Activated CD8-positive, alpha-beta T cell treated with anti-CD3 and anti-CD28 coated beads for 36 hours (primary cell): Measurements from ENCODE around the gene CPSF4L. TPM values are rescaled to one million over a fixed set of nuclear protein-coding genes. Genes with fewer than 3 reads are reported as not detected.

Experiments
- ATAC-seq: fragments of 200-7000 bp; cut with Tn5 transposase; one replicate; pipeline ENCODE4 v1.10.0; 2021; ENCODE audit warnings: mild to moderate bottlenecking, moderate library complexity
- CTCF ChIA-PET: fragments of 350-600 bp; sonication (Branson Sonifier 250); formaldehyde crosslinking; loops from one replicate; lab custom pipeline; 2021; ENCODE audit warnings: antibody characterized with exemption; lab: Charles Lee
- POLR2A ChIA-PET: fragments of 350-600 bp; sonication (Branson Sonifier 250); formaldehyde crosslinking; loops from one replicate; lab custom pipeline; 2021; ENCODE audit warnings: antibody characterized with exemption; lab: Charles Lee
- DNase-seq: peaks from one replicate; pipeline ENCODE4 v3.0.0-alpha.2; 2020
- H3K27ac Mint-ChIP-seq: one replicate; pipeline ENCODE4 v1.8.0; 2021; ENCODE audit warnings: mild to moderate bottlenecking, mixed read lengths
- H3K27me3 Mint-ChIP-seq: one replicate; pipeline ENCODE4 v1.8.0; 2021; ENCODE audit warnings: mixed read lengths
- H3K36me3 Mint-ChIP-seq: one replicate; pipeline ENCODE4 v1.8.0; 2021; ENCODE audit warnings: low read depth, mixed read lengths
- H3K4me1 Mint-ChIP-seq: one replicate; pipeline ENCODE4 v1.8.0; 2021; ENCODE audit warnings: low read depth, mixed read lengths
- H3K4me3 Mint-ChIP-seq: one replicate; pipeline ENCODE4 v1.8.0; 2021; ENCODE audit warnings: mild to moderate bottlenecking, moderate library complexity, mixed read lengths
- H3K9me3 Mint-ChIP-seq: one replicate; pipeline ENCODE4 v1.8.0; 2021; ENCODE audit warnings: mixed read lengths
- CTCF ChIP-seq: fragments of 200-600 bp; IDR thresholded peaks from one replicate; pipeline ENCODE4 v1.8.0; 2022; ENCODE audit warnings: antibody characterized with exemption, mild to moderate bottlenecking
- intact Hi-C: fragments of 100-400 bp; cut with micrococcal nuclease; formaldehyde crosslinking; loops from one replicate; pipeline ENCODE4 v1.10.0; 2022
- total RNA-seq, 2 experiments: library from RNA; stranded (reverse); gene quantifications; one replicate each; pipeline ENCODE4 v1.2.3, GENCODE V29; 2021

The CPSF4L gene
- total RNA-seq, 2 experiments from 2014 or later = not detected

DNA sequence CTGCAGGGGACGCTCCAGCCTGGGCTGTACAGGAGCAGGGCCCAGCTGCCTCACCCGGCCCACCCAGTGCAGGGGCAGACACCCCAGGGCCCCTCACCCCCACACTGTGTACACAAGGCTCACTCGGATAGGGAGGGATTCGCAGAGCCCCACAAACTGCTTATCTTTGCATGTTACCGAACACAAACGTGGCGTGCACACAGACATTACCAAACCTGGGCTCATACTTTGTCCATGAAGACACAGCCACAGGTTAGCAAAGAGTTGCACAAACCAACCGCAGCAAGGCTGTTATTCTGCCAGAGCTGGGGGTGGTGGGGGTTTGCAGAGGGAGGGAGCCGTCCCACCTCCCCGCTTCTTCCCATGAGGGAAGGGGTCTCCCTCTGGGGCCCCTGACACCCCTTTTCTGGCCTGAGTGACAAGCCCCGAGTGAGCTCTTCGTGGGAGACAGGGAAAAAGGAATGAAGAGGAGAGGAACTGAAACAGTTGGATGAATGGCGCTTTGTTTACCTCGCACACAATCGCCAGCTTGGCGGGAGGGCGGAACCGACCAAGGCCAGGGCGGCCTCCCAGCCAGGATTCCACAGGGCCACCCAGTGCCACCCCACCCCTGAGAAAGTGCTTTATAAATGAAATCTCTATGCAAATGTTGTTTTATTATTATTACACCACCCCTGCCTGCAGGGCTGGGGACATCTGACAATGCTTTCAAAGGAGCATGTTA is 434 bp upstream of the CPSF4L start:
- Mint-ChIP-seq H3K27me3 (no peaks in the 10 kb centered on the region), H3K4me1 (no peaks in the 10 kb centered on the region), H3K9me3 (no peaks in the 10 kb centered on the region), H3K27ac (no peak overlapping the region), H3K4me3 (no peak overlapping the region), H3K36me3 (no peaks in the 10 kb centered on the region)
- ChIA-PET CTCF (interaction anchor here (1.0 to 11.5 kb wide), 2 partner anchors 108 to 536 kb away, joined by 3 to 157 read pairs; no protein-coding TSS in a partner anchor), POLR2A (no interaction called here)
- ATAC-seq = no peak
- intact Hi-C loops = no loop called here
- DNase-seq = no peak
- TF ChIP-seq CTCF = no peak

DNA sequence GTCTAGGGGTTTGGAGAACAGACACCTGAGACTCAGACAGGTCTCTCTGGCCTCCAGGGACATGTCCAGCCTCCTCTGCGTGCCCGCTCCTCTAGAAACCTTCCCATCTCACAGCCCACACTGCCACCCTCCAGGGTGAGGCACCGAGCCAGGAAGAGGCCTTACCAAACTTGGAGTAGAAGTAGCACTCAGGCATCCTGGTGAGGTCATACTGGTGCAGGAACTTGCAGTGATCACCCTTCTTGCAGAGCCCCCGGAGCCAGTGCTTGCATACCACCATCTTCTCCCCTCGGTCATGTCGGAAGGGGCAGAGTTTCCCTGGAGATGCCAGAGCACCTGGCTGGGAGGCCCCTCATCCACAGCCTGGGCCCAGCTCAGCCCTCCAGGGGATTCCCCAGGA is 4.2 kb downstream of the CPSF4L start:
- no peak for ATAC-seq
- no peaks in the 10 kb centered on the region for H3K27me3 Mint-ChIP-seq
- H3K4me3 Mint-ChIP-seq = no peak overlapping the region
- DNase-seq = no peak
- ChIA-PET POLR2A (no interaction called here), CTCF (interaction anchor here (11.5 kb wide), 1 partner anchor 113 kb away, joined by 157 read pairs; no protein-coding TSS in a partner anchor)
- H3K4me1 Mint-ChIP-seq = peaks cover 4% of the 10 kb centered on the region
- H3K27ac Mint-ChIP-seq = no peak overlapping the region
- H3K9me3 Mint-ChIP-seq = no peaks in the 10 kb centered on the region
- TF ChIP-seq CTCF = no peak
- intact Hi-C loops = no loop called here
- H3K36me3 Mint-ChIP-seq = no peaks in the 10 kb centered on the region

- no peaks in the 10 kb centered on the region for H3K36me3 Mint-ChIP-seq
- POLR2A ChIA-PET = interaction anchor here (0.6 kb wide), 1 partner anchor 115 kb away, joined by 3 read pairs; no protein-coding TSS in a partner anchor
- no peak overlapping the region for H3K4me3 Mint-ChIP-seq
- H3K9me3 Mint-ChIP-seq = no peaks in the 10 kb centered on the region
- CTCF ChIA-PET = interaction anchor here (1.0 to 11.5 kb wide), 14 partner anchors 9 to 532 kb away, joined by 3 to 157 read pairs (median 8); a partner anchor contains a TSS
- no peak for TF ChIP-seq CTCF
- H3K27ac Mint-ChIP-seq = no peak overlapping the region
- no peak for DNase-seq
- no peak for ATAC-seq
- peaks cover 4% of the 10 kb centered on the region for H3K4me1 Mint-ChIP-seq
- H3K27me3 Mint-ChIP-seq = no peaks in the 10 kb centered on the region
- intact Hi-C loops = loop anchor here (1.0 kb wide), 1 partner anchor 114 kb away; no protein-coding TSS in a partner anchor
These were observed 5.5 kb downstream of the CPSF4L start for GRCh38 chr17:73256220-73256619.

GRCh38 chr17:73255671-73256181 is 6.0 kb downstream of the CPSF4L start:
- Mint-ChIP-seq H3K4me1 (peaks cover 4% of the 10 kb centered on the region), H3K27me3 (no peaks in the 10 kb centered on the region), H3K27ac (no peak overlapping the region), H3K4me3 (no peak overlapping the region), H3K9me3 (no peaks in the 10 kb centered on the region), H3K36me3 (no peaks in the 10 kb centered on the region)
- ChIA-PET CTCF (interaction anchor here (0.6 to 11.5 kb wide), 27 partner anchors 10 to 536 kb away, joined by 3 to 157 read pairs (median 4); a partner anchor contains a TSS), POLR2A (no interaction called here)
- intact Hi-C loops = loop anchor here (1.0 kb wide), 1 partner anchor 115 kb away; no protein-coding TSS in a partner anchor
- TF ChIP-seq CTCF = peak; percentile 99
- ATAC-seq = peak; percentile 87
- DNase-seq = peak; percentile 73

DNA sequence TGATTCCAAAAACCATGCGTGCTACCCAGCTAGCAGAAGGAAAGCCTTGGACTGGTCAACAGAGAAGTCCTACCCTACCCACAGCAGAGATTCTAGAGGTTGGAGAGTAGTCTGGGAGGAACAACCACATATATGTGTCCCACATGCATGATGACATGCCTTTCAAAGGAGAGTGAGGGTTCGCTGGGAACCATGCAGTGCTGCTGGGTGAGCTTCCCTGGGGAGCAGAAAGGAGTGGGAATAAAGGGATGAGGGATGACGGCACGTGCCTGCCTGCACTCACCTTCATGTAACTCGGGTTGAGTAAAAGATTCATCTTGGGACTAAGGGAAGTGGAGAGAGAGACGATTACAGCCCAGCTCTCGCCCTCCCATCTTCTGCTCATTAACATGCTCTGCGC is 9.8 kb downstream of the CPSF4L start:
- DNase-seq = no peak
- ChIA-PET POLR2A (no interaction called here), CTCF (interaction anchor here (11.5 kb wide), 1 partner anchor 119 kb away, joined by 157 read pairs; no protein-coding TSS in a partner anchor)
- Mint-ChIP-seq H3K9me3 (no peaks in the 10 kb centered on the region), H3K4me1 (peaks cover 4% of the 10 kb centered on the region), H3K4me3 (no peak overlapping the region), H3K27me3 (no peaks in the 10 kb centered on the region), H3K36me3 (no peaks in the 10 kb centered on the region), H3K27ac (no peak overlapping the region)
- TF ChIP-seq CTCF = no peak
- intact Hi-C loops = no loop called here
- ATAC-seq = no peak
